GM12872 (cell line): ENCODE measurements around the gene STK32C.

Source experiments
- TF ChIP-seq, protein P1 (sequence below): IDR thresholded peaks from 3 replicates; pipeline ENCODE4 v1.5.1; 2011; ENCODE audit warnings: low read depth, mild to moderate bottlenecking, low read length, moderate library complexity; ENCODE audit not compliant: insufficient read depth

The STK32C gene

DNA sequence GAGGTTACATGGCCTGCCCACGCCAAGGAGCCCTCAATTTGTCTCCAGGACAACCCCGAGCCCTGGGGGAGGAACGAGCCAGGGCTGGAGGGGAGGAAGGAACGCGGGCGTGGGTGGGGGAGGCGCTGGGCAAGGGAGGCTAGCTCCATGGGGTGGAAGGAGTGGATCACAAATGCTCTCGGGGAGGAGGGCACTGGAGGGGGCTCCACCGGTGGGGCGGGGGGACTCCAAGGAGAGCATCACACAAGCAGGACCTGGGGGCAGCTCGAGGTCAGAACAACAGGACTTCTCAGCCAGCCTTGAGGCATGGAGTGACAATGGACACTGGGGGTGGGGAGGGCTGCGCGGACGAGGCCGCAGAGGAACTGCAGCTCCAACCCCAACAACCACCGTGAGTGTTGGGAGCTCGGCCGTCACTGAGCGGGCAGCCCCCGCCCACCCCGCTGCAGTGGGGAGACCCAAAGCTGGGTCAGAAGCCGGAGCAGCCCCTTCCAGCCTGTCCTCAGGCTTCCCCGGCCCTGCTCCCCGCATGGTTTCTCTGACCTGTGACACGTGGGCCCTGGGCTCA lies 41.1 kb downstream of the STK32C start:
- TF ChIP-seq, protein P1, sequence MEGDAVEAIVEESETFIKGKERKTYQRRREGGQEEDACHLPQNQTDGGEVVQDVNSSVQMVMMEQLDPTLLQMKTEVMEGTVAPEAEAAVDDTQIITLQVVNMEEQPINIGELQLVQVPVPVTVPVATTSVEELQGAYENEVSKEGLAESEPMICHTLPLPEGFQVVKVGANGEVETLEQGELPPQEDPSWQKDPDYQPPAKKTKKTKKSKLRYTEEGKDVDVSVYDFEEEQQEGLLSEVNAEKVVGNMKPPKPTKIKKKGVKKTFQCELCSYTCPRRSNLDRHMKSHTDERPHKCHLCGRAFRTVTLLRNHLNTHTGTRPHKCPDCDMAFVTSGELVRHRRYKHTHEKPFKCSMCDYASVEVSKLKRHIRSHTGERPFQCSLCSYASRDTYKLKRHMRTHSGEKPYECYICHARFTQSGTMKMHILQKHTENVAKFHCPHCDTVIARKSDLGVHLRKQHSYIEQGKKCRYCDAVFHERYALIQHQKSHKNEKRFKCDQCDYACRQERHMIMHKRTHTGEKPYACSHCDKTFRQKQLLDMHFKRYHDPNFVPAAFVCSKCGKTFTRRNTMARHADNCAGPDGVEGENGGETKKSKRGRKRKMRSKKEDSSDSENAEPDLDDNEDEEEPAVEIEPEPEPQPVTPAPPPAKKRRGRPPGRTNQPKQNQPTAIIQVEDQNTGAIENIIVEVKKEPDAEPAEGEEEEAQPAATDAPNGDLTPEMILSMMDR: no peak

GRCh38 chr10:132265890-132266496 lies 41.8 kb downstream of the STK32C start:
- TF ChIP-seq, protein P1: no peak

DNA sequence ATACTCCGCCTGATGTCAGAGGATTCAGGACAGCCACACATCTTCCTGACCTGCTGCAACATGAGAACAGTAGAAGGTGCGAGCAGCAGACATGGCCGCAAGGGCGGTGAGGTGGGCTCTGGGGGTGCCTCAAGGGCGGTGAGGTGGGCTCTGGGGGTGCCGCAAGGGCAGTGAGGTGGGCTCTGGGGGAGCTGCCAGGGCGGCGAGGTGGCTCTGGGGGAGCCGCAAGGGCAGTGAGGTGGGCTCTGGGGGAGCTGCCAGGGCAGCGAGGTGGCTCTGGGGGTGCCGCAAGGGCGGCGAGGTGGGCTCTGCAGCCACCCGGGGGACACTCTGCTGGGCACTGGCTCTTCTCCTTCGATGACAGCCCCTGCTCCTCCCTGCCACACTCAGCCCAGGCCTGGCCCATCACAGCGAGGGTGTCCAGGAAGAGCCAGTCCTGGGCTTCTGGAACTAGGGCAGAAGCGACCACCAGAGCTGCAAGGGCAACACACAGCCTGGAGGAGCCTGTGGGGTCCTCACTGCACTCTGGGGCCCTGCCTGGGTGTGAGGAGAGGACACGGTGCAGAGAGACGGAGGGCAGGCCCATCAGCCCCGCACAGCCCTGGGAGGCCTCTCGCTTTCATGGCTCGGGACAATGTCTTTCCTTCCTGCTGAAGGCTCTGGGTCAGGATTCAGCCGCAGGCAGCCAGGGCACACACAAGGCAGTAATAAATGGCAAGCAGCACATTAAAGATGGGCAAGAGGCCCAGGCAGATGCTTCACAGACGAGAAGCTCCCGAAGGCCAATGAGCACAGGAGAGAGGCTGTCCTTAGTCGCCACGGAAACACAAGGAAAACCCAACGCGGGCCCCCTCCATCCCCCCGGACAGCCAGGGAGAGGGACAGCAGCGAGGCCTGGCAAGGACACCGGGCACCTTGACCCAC lies 42.5 kb downstream of the STK32C start:
- TF ChIP-seq, protein P1: no peak

DNA sequence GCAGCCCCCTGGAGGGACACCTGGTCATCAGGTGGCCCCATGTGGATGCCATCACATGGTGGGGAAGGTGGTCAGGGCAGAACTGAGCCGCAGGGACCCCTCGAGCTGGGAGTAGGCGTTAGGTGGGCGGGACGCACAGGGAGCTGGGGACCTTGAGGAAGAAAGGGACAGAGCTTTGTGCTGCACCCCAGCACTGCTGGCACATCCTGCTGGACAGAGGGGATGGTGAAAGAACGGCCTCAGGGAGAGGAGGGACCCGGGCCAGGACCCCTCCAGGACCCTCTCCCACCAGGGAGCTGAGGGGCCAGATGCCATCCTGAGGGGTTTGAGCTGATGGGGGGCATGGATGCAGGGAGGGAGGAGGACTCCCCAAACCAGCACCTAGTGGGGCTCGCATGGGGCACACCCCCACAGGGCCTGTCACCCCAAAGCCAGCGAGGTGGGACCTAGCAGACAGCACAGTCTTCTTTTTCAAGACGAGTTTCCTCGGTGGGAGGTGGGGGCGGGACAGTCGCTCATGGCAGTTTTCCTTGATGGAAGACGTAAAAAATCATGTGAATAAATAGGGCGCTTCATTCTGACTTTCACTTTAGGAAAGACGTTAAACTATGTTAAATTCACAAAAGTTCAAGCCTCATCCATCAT lies 43.3 kb downstream of the STK32C start:
- TF ChIP-seq, protein P1: no peak

- TF ChIP-seq, protein P1: no peak
Measured at GRCh38 chr10:132263866-132264265, 43.9 kb downstream of the STK32C start.

DNA sequence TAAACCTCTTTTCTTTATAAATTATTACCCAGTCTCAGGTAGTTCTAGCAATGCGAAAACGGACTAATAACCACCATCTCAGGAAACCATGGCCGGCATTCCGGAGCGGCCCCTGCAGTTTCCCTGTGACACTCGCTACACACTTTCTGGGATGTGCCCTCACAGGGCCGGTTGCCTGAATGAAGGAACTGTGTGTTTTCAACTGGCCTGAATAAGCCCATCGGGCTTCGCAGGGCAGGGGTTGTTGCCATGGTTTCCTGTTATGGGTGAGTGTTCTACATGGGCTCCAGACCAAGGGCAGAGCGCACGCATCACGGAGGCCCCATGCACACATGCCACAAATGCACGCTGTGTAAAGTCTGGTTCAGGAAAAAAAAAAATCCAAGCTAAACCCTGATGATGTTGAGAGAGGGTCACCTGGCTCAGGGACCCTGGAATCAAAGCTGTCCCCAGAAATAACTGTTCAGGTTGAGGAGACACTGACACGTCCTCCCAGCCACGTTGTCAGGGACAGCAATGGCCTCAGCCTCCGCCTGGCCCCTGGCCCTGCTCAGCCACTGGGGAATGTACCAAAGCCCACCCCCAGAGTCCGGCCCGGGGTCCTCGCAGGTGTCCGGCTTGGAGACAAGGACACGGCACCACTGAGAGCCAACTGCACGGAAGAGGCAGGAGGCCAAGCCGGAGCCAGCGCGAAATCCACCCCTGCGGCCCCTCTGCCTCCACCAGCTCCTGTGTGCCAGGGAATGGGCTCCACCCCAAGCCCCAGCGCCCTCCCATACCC lies 47.9 kb downstream of the STK32C start:
- TF ChIP-seq, protein P1: no peak
